Adrenal gland (tissue), 5 donors: ENCODE results near the gene ARHGAP22.

Experiments used
- CTCF ChIP-seq, 6 experiments: fragments of 450-650 bp in 4 of 6; fragments of 200-600 bp in 2 of 6; sonication (generic) in 1 of 6; IDR thresholded peaks; 1 replicate in 5 of 6; 2 replicates in 1 of 6; pipeline versions ENCODE4 v1.5.1 to v1.8.0; 2016 to 2021; ENCODE audit warnings: antibody characterized with exemption in 6 of 6, mild to moderate bottlenecking in 2 of 6, moderate library complexity in 1 of 6
- POLR2A ChIP-seq, 2 donors: fragments of 450-650 bp; IDR thresholded peaks; one replicate each; pipeline ENCODE4 v1.6.1; 2017; ENCODE audit warnings: antibody characterized with exemption in 2 of 2, mild to moderate bottlenecking in 2 of 2, moderate library complexity in 1 of 2
- donor health status: DM: no; HTN: no; CAD: no.

DNA sequence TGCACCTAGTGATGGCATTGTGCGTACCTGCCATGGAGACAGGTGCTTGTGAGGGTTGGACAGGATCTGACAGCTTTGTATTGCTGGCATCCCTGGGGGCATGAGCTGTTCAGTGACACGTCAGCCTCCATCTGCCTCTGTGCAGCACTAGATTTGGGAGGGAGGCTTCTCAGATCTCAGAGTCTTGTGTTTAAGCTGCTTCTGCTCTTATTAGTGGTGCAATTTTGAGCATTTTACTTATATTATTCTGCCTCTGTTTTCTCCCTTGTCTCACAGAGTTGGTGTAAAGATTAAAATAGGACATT is 5.1 kb downstream of the ARHGAP22 start:
- TF ChIP-seq CTCF (IDR thresholded peaks at IDR 0.05) (no peak), POLR2A (IDR thresholded peaks at IDR 0.05) (no peak)
